ENCODE measurements around the gene MISP. TPM values are rescaled to one million over a fixed set of nuclear protein-coding genes. Genes with fewer than 3 reads are reported as not detected.

The MISP gene
- total and polyA plus RNA-seq, 9 of the 15 experiments (the other 6 are each of a cell fraction or from before 2014, with no cell fraction given), result 0.04 to 0.29 (median 0.05) TPM; not detected in 5

DNA sequence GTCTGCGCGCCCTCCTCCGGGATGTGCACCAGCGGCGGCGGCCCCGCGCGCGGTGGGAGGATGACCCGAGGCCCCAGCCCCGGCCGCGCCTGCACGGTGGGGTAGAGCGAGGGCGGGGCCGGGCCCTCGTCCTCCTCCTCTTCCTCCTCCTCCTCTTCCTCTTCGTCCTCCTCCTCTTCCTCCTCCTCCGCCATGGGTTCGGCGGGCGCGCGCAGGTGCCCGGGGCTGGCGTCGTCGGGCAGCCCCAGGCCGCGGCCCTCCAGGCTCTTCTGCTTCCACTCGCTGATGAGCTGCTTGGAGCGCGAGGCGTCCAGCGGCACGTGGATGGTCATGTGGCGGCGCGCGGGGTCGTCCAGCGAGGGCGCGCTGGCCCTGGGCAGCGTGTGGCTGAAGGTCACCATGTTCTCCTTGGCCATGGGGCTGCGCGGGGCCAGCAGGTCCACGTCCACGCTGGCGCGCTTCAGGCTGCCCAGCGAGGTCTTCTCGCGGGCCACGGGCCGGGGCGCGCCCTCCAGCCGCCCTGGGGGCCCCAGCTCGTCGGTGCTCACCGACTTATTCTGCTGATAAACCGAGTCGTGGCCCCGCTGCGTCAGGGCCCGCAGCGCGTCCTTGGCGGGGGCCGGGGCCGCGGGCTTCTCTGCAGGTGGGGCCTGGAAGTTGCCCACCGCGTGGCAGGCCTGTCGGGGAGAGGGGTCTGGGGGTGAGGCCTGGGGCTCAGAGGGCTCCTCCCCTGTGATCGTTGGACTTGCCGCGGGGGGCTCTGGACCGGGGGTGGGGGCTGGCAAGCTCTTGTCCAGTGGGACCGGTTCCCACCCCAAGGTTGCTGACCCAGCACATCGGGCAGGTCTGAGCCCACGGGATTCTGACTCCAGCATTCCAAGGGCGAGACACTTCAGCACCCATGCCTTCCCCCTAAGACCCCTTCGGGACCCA, 62.6 kb downstream of the MISP start (continued):
- TF ChIP-seq ZMIZ1 (IDR thresholded peaks at IDR 0.05; ENCODE audit: low read depth in 2 of 2, low read length in 2 of 2), result no peak
- no peak for TF ChIP-seq DACH1 (IDR thresholded peaks at IDR 0.05; ENCODE audit: partially characterized antibody)
- no peak for TF ChIP-seq KDM1A (IDR thresholded peaks at IDR 0.05)
- no peak for TF ChIP-seq MAFF (IDR thresholded peaks at IDR 0.05; ENCODE audit: low read length)
- no peak for TF ChIP-seq MBD2 (IDR thresholded peaks at IDR 0.05; ENCODE audit: borderline replicate concordance, low read depth)
- TF ChIP-seq ZNF124 (CRISPR knock-in tag; IDR thresholded peaks at IDR 0.05), result no peak
- TF ChIP-seq, protein P1, sequence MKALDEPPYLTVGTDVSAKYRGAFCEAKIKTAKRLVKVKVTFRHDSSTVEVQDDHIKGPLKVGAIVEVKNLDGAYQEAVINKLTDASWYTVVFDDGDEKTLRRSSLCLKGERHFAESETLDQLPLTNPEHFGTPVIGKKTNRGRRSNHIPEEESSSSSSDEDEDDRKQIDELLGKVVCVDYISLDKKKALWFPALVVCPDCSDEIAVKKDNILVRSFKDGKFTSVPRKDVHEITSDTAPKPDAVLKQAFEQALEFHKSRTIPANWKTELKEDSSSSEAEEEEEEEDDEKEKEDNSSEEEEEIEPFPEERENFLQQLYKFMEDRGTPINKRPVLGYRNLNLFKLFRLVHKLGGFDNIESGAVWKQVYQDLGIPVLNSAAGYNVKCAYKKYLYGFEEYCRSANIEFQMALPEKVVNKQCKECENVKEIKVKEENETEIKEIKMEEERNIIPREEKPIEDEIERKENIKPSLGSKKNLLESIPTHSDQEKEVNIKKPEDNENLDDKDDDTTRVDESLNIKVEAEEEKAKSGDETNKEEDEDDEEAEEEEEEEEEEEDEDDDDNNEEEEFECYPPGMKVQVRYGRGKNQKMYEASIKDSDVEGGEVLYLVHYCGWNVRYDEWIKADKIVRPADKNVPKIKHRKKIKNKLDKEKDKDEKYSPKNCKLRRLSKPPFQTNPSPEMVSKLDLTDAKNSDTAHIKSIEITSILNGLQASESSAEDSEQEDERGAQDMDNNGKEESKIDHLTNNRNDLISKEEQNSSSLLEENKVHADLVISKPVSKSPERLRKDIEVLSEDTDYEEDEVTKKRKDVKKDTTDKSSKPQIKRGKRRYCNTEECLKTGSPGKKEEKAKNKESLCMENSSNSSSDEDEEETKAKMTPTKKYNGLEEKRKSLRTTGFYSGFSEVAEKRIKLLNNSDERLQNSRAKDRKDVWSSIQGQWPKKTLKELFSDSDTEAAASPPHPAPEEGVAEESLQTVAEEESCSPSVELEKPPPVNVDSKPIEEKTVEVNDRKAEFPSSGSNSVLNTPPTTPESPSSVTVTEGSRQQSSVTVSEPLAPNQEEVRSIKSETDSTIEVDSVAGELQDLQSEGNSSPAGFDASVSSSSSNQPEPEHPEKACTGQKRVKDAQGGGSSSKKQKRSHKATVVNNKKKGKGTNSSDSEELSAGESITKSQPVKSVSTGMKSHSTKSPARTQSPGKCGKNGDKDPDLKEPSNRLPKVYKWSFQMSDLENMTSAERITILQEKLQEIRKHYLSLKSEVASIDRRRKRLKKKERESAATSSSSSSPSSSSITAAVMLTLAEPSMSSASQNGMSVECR (CRISPR knock-in tag; IDR thresholded peaks at IDR 0.05), result no peak
- TF ChIP-seq, protein P2, sequence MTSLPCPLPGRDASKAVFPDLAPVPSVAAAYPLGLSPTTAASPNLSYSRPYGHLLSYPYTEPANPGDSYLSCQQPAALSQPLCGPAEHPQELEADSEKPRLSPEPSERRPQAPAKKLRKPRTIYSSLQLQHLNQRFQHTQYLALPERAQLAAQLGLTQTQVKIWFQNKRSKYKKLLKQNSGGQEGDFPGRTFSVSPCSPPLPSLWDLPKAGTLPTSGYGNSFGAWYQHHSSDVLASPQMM (CRISPR knock-in tag; IDR thresholded peaks at IDR 0.05), result no peak
- peak; percentile 97 for TF ChIP-seq RBM22 (IDR thresholded peaks at IDR 0.05; ENCODE audit: low read depth, low read length, poor library complexity, severe bottlenecking)
- TF ChIP-seq MEF2D (tag; conservative IDR thresholded peaks at IDR 0.05; ENCODE audit: low read depth), result no peak
- peak; percentile 92 for TF ChIP-seq POLR2G (IDR thresholded peaks at IDR 0.05; ENCODE audit: low read depth, low read length)
- TF ChIP-seq PHF20 (IDR thresholded peaks at IDR 0.05; ENCODE audit: partially characterized antibody), result no peak
- no peak for TF ChIP-seq NFE2 (IDR thresholded peaks at IDR 0.05; ENCODE audit: low read depth)
- no peak for TF ChIP-seq ELK1 (CRISPR knock-in tag; IDR thresholded peaks at IDR 0.05)
- TF ChIP-seq HMGN3 (IDR thresholded peaks at IDR 0.05; ENCODE audit: borderline replicate concordance, extremely low read depth, insufficient read length, low read depth, low read length), result peak; percentile 14
- TF ChIP-seq HNRNPL (IDR thresholded peaks at IDR 0.05; ENCODE audit: low read depth, low read length), result peak; percentile 99
- no peak for TF ChIP-seq HDAC3 (IDR thresholded peaks at IDR 0.05; ENCODE audit: borderline replicate concordance, partially characterized antibody)
- TF ChIP-seq SNRNP70 (optimal IDR thresholded peaks at IDR 0.05; ENCODE audit: low read depth, low read length), result no peak
